Keratinocyte (primary cell): Measurements from ENCODE around the gene SPATS2. TPM values are rescaled to one million over a fixed set of nuclear protein-coding genes. Genes with fewer than 3 reads are reported as not detected.

Experiments used
- DNase-seq: peaks from one replicate; pipeline ENCODE4 v3.0.0-alpha.2; 2011; ENCODE audit warnings: low read depth, missing footprints, low spot score
- FAIRE-seq: peaks from 2 replicates; lab custom pipeline; 2011; peaks lifted over from hg19 to GRCh38; lab: Jason Lieb, UNC
- H2AFZ ChIP-seq: 2 replicates; pipeline ENCODE4 v1.6.0; 2012; ENCODE audit warnings: low read length, control low read depth, inconsistent platforms; ENCODE audit not compliant: control insufficient read depth
- H3K27ac ChIP-seq: 2 replicates; pipeline ENCODE4 v1.5.1; 2011; ENCODE audit warnings: low read length; ENCODE audit not compliant: control insufficient read depth, insufficient read depth
- H3K27me3 ChIP-seq: 3 replicates; pipeline ENCODE4 v1.6.0; 2011; ENCODE audit warnings: low read length; ENCODE audit not compliant: control insufficient read depth, insufficient read depth; ENCODE audit errors: extremely low read depth
- H3K36me3 ChIP-seq, 2 experiments: 2 replicates in 1 of 2; 3 replicates in 1 of 2; pipeline ENCODE4 v1.5.1; 2011; ENCODE audit warnings: low read length in 2 of 2, mild to moderate bottlenecking in 1 of 2; ENCODE audit not compliant: control insufficient read depth in 2 of 2, insufficient read depth in 2 of 2; ENCODE audit errors: extremely low read depth in 1 of 2
- H3K4me1 ChIP-seq: 3 replicates; pipeline ENCODE4 v1.5.1; 2011; ENCODE audit warnings: low read length; ENCODE audit not compliant: control insufficient read depth, insufficient read depth; ENCODE audit errors: extremely low read depth
- H3K4me2 ChIP-seq: 3 replicates; pipeline ENCODE4 v1.6.0; 2011; ENCODE audit warnings: low read depth, low read length; ENCODE audit not compliant: control insufficient read depth, insufficient read depth; ENCODE audit errors: extremely low read depth
- H3K4me3 ChIP-seq, 3 experiments: fragments of 200-600 bp in 1 of 3; sonication (generic) in 1 of 3; 2 replicates in 2 of 3; 3 replicates in 1 of 3; pipeline ENCODE4 v1.5.1; 2011 to 2016; ENCODE audit warnings: low read length in 3 of 3, mild to moderate bottlenecking in 3 of 3, control low read depth in 2 of 3, inconsistent platforms in 1 of 3, low read depth in 1 of 3, mixed read lengths in 1 of 3, mixed run types in 1 of 3, moderate library complexity in 1 of 3; ENCODE audit not compliant: control insufficient read depth in 2 of 3, insufficient read depth in 2 of 3; ENCODE audit errors: extremely low read depth in 1 of 3
- H3K79me2 ChIP-seq: 2 replicates; pipeline ENCODE4 v1.6.0; 2012; ENCODE audit warnings: low read length; ENCODE audit not compliant: control insufficient read depth, insufficient read depth
- H3K9ac ChIP-seq: 3 replicates; pipeline ENCODE4 v1.6.0; 2011; ENCODE audit warnings: low read length; ENCODE audit not compliant: control insufficient read depth, insufficient read depth; ENCODE audit errors: extremely low read depth
- H3K9me1 ChIP-seq: 3 replicates; pipeline ENCODE4 v1.6.0; 2011; ENCODE audit warnings: low read length; ENCODE audit not compliant: control insufficient read depth, insufficient read depth; ENCODE audit errors: extremely low read depth
- H3K9me3 ChIP-seq: 2 replicates; pipeline ENCODE4 v1.5.1; 2012; ENCODE audit warnings: low read depth, low read length; ENCODE audit not compliant: control insufficient read depth
- H4K20me1 ChIP-seq: 3 replicates; pipeline ENCODE4 v1.6.0; 2011; ENCODE audit warnings: low read length; ENCODE audit not compliant: control insufficient read depth, insufficient read depth; ENCODE audit errors: extremely low read depth
- CTCF ChIP-seq, 3 experiments: IDR thresholded peaks in 1 of 3; conservative IDR thresholded peaks in 1 of 3; optimal IDR thresholded peaks in 1 of 3; 2 replicates in 2 of 3; 3 replicates in 1 of 3; pipeline versions ENCODE3 to v1.5.1; 2011; ENCODE audit warnings: low read length in 3 of 3, mild to moderate bottlenecking in 3 of 3, moderate library complexity in 2 of 3, control low read depth in 1 of 3, inconsistent platforms in 1 of 3; ENCODE audit not compliant: insufficient read depth in 2 of 3; ENCODE audit errors: extremely low read depth in 1 of 3
- EZH2 ChIP-seq: IDR thresholded peaks from one replicate; pipeline ENCODE4 v1.6.1; 2012; ENCODE audit warnings: inconsistent platforms, mild to moderate bottlenecking, low read length, moderate library complexity
- dilution Hi-C: fragments of 300-500 bp; cut with MboI; formaldehyde crosslinking; loops from one replicate; pipeline ENCODE4 v1.7.0; 2020; ENCODE audit warnings: low sequenced_read_pairs; ENCODE audit not compliant: extremely low pct_ligation_motif_present
- polyA plus RNA-seq, 5 experiments: library from polyadenylated mRNA; depleted of rRNA in 3 of 5; stranded (reverse) in 3 of 5; stranded (forward) in 1 of 5; unstranded in 1 of 5; fragments of >200 nt; gene quantifications; 1 replicate in 1 of 5; 2 replicates in 3 of 5; 3 replicates in 1 of 5; pipeline versions ENCODE4 v1.2.1 to v1.2.3, GENCODE V29; 2011 to 2012; ENCODE audit warnings: missing spikeins in 2 of 5, low read depth in 1 of 5, low replicate concordance in 1 of 5

Gene SPATS2
- polyA plus RNA-seq, 1 donor (not counting 4 experiments of a cell fraction or from before 2014, with no cell fraction given) = 47.9 TPM

- H3K9me3 ChIP-seq = no peaks in the 10 kb centered on the region
- H3K4me3 ChIP-seq = peak within 1 kb of the TSS; percentile 26 to 72 (median 65)
- H2AFZ ChIP-seq = peak within 1 kb of the TSS; percentile 88
- no peaks in the 10 kb centered on the region for H3K79me2 ChIP-seq
- H3K4me1 ChIP-seq = peaks cover 11% of the 10 kb centered on the region
- TF ChIP-seq CTCF (optimal IDR thresholded peaks at IDR 0.05 in 1 of 3, IDR thresholded peaks at IDR 0.05 in 1 of 3, conservative IDR thresholded peaks at IDR 0.05 in 1 of 3; ENCODE audit: extremely low read depth in 1 of 3, insufficient read depth in 2 of 3, low read length in 3 of 3) (peak in 2 of 3 experiments; percentile 87 to 97), EZH2 (peak; percentile 47)
- peak within 1 kb of the TSS; percentile 87 for H3K4me2 ChIP-seq
- no peaks in the 10 kb centered on the region for H3K9me1 ChIP-seq
- dilution Hi-C loops = no loop called here
- no peaks in the 10 kb centered on the region for H3K36me3 ChIP-seq
- H3K9ac ChIP-seq = peak within 1 kb of the TSS; percentile 22
- H3K27me3 ChIP-seq = peaks cover 29% of the 10 kb centered on the region
- FAIRE-seq = no peak
- no peak for DNase-seq
- H4K20me1 ChIP-seq = no peaks in the 10 kb centered on the region
- H3K27ac ChIP-seq = no peak within 1 kb of the TSS
These were observed 30.3 kb upstream of the SPATS2 start, which contains the start of gene C1QL4 for GRCh38 chr12:49336645-49337584. TSS of gene C1QL4 (minus strand) at chr12:49337188. CDS start at chr12:49336477, 711 bp downstream.

GRCh38 chr12:49338830-49339463 lies 28.3 kb upstream of the SPATS2 start:
- Histone ChIP-seq H3K4me1 (peaks cover 13% of the 10 kb centered on the region), H3K27me3 (peaks cover 49% of the 10 kb centered on the region), H3K79me2 (no peaks in the 10 kb centered on the region), H3K9me3 (no peaks in the 10 kb centered on the region), H3K27ac (no peak overlapping the region), H3K4me3 (no peak overlapping the region), H2AFZ (no peak overlapping the region), H3K36me3 (no peaks in the 10 kb centered on the region), H3K9ac (no peak overlapping the region), H3K4me2 (no peak overlapping the region), H3K9me1 (no peaks in the 10 kb centered on the region), H4K20me1 (no peaks in the 10 kb centered on the region)
- DNase-seq = no peak
- dilution Hi-C loops = no loop called here
- no peak for TF ChIP-seq CTCF (optimal IDR thresholded peaks at IDR 0.05 in 1 of 3, IDR thresholded peaks at IDR 0.05 in 1 of 3, conservative IDR thresholded peaks at IDR 0.05 in 1 of 3; ENCODE audit: extremely low read depth in 1 of 3, insufficient read depth in 2 of 3, low read length in 3 of 3)
- TF ChIP-seq EZH2 = no peak
- FAIRE-seq = no peak
